UCSD-AML1 (cell line): ENCODE measurements around the gene LRP1B.
"Not testable (repeated sequence)": the region's sequence is repeated elsewhere in the genome, so short reads cannot be mapped to it uniquely, and the experiment has no call there.

ENCODE experiments used
- DNase-seq: peaks from one replicate; lab custom pipeline; 2025; ENCODE audit not compliant: unreplicated experiment; lab: John Stamatoyannopoulos, UW

LRP1B gene

DNA sequence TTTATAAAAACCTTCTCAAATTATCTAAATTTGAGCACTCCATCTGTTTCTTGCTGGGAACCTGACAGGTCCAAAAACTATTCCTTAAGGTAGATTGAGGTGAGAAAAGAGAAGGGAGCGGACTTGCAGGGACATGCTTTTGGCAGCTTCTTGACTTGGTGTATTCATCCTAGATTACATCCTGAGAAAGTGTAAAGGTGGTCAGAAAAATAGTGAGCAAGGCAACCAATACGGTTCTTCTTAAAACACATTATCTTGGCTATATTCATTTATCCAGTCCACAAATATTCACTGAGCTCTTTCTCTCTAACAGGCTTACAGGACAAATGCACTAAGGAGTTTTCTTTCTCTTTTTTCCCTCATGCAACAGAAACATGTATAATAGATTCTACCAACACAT is 230.0 kb downstream of the LRP1B start:
- DNase-seq: no peak

DNA sequence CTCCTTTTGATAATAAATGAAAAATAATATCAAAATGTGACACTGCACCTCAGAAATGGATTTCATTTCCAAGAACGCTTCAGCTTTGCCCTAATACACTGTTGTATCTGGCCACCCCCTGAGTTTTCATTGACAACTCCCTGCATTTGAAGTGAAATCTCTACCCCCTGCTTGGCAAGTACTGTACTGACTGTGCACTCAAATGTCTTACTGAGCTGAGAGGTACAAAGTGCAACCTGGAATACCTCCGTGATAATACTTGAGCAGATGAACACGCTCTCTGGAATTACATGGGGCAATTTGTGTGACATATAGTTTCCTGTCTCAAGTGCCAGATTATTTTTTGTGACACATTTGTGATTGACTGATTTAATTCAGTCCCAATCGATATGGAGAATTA is 231.1 kb downstream of the LRP1B start:
- no peak for DNase-seq

DNA sequence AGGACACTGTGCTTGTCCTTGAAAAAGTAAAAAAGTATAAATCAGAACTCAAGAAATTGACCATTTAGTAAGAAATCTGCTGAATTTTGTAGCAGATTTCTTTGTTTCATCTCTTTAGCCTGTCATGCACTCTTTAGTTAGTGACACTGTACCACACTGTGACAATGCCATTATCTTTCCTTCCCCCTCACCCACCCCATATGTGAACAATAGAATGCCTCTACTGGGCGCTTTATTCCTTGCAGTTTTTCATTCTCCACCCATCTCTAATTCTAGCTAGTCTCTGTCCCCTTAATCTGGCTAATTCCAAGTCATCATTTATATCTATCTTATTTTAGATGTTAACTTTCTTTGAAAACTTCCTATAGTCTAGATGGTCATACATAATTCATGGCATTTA is 241.0 kb downstream of the LRP1B start:
- DNase-seq: no peak

DNA sequence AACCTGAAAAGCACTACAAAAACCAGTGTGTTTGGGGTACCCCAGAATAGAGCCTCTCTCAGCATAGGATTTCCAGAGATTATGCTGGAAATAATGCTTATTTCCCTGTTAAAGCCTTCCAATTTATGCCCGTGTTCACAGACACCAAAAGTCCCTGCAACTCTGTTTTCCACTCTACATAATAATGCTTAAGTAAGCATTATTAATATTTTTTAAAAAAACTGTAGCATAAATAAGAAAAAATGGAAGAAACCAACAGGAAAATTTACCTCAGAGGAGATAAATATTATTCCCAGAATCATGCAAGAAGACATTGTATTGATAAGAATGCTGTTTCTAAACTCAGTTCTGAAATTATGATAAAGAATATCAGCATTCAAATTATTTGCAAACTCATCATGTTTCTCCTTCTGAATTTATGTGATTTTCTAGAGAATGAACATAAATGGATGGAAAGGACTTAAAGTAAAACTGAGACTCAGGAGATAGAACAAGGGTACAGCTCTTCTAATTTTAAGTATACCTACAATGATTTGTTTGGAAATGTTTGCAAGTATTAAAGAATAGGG is 241.7 kb downstream of the LRP1B start:
- no peak for DNase-seq

DNA sequence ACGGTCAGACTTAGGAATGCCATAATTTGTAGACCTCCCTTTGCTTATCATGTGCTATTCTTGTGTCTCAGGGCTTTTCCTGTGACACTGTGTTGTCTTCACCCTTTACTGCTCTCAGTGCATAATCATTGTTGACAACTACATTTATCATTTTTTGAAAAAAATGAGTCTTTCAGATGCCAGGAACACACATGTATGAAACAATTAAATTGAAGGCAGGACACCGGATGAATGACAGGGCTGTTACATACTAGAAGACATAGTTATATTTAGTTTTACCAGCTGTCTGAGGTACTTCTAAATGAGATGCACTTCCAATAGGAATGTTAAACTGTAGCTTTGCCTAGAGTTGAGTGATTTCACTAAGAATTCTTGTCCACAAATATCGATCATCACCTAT is 243.5 kb downstream of the LRP1B start:
- no peak for DNase-seq

DNA sequence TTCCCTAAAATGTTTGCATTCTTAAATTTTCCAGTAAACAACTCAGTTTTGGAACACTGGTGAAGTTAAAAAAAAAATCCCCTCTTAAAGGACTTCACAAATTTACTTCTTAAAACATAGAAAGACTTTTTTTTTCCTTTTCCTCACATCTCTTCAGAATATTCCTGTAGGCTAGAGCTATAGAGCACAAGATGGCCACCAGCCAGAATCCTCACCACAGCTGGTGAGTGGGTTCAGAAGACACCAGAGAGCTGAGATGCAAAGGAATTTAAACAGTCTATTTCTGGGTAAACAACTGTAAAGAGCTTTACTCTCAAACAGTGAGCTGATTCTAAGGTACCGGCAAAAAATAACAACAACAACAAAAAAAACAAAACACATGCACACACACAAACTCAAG is 252.8 kb downstream of the LRP1B start:
- DNase-seq: no peak

DNA sequence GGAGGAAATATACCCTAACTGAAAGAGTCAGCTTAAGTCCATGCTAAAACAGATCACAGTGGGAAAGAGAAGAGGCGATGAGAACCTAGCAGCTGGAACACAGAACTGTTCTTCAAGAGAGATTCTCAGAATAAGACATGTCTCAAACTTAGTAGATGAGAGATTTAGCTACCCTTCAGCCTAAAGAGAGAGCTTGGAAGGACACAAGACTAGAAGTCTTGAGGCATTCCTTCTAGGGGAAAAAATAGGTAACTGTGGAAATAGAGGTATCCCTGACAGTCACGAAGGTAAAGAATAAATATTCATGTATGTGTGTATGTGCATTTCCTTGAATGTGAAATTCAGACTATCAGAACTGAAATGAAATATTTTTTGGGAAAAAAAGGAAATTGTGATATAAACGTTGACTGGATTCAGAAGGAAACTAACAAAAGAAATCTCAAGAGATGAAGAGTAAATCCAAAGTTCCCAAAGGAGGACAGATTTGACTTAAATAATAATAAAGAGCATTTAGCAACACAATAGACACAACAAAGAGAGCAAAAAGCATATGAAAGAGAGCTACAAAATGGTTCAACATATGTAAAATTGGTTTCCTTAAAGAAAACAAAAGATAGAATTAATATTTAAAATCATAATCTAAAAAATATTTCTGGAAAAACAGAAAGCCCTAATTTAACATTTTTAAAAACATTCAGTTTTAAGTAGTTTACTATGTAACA is 258.7 kb downstream of the LRP1B start:
- DNase-seq: no peak

DNA sequence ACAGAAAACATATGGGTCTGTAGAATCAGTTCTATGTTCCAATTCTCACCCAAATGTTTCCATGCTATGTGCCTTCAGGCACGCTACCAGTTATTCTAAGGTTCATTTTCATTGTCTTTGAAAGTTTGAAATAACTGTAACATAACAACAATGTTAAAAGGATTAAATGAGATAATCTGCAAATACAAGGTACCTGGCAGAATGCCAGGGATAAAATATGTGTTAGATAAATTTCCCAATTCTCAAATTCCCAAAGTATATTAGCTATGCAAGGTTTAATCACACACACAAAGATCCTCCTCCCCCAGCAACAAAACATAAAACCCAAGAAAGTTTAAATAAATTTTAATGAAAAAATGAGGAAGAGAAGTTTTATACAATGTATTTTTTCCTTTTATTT is 261.2 kb downstream of the LRP1B start:
- DNase-seq: no peak

DNA sequence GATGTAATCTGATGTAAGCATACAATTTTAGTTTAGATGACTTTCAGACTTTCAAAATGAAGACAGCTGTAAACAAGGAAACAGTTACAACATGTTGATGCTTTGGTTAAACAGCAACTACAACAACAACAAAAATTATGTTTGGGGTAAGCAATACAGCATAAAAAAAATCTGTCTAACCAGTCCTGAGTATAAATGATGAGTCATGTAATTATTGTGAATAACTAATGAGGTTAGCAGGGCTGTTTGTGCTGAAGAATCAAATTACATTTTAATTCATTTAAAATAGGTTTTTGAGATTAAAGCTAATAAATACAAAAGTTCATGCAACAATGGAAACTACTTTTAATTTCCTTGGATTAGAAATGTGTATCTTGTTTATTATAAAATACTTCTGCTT is 266.9 kb downstream of the LRP1B start:
- no peak for DNase-seq

DNA sequence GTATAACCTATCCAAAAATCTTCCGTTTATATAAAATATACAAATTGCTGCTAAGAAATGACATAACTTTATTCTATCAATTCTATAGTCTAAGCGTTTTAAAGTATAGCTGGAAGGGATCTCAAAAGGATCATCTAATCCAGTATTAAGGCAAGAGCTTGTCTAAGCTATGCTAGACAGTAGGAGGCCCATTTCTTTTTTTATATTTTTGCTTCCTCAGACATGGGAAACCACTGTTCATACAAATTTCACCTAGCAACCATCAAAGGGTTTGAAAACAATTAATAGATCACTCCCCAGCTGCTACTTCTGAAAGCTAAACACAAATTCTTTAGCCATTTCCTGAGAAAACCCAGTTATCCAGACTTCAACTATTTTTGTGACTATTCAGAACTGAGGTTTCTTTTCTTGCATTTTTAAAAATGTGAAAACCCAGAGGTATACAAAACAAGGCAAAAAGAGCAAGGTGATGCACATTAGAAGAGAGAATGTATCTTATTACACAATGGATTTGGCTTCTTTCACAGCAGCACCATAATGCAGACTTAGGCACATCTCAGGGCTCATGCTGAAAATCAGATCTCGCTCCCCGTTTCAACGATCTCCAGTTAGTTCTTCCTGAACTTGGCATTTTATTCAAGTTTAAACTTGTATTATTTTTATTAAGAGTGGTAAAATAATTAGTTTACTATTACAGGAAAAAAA is 274.4 kb downstream of the LRP1B start:
- DNase-seq: no peak

DNA sequence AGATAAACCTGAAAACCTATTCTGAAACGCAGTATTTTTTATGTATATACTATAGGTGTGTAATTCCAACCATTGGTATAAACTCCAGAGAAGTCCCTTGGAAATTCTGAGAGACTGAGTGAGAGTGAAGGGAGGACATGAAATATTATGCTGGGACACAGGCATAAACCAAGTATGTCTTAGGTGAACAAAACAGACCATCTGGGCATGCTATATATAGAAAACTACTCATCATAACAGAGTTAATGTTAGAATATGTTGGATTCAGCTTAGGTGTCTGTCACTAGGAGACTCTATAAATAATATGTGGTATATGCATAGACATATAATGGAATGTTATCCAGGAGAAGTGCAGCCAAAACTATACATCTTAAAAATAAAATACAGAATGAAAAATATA is 282.6 kb downstream of the LRP1B start:
- DNase-seq: no peak

DNA sequence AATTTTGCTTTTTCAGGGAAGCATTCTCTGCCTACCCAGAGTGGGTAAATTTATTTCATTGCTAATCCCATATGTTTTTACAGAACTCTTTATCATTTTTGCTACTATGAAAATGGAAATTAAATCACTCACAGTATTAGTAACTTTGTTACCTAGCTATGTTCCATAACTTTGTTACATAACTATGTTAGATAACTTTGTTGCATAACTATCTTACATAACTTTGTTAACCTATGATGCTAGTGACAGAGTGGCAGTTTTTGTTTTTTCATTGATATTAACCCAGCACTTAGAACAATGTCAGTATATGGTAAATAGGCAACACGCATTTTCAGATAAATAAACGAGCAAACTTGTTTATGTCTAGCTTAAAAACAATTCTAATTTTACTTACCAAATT is 286.6 kb downstream of the LRP1B start:
- no peak for DNase-seq

DNA sequence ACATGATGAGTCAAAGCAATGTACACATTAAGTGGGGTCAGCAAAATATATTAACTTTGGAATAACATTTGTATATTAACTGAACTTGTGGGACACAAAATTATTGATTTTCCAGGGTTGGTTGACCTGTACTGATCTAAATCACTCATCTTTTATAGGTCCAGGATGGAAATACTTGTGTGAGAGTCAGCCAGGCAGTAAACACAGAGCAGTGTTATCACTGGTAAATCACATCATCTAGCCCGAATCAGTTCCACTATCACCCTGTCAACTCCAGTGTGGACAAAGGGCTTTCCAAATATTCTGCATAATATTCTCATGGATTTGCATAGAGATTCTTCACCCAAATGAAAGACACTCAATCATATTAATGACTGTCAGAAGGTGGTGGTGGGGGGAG is 295.7 kb downstream of the LRP1B start:
- no peak for DNase-seq

DNA sequence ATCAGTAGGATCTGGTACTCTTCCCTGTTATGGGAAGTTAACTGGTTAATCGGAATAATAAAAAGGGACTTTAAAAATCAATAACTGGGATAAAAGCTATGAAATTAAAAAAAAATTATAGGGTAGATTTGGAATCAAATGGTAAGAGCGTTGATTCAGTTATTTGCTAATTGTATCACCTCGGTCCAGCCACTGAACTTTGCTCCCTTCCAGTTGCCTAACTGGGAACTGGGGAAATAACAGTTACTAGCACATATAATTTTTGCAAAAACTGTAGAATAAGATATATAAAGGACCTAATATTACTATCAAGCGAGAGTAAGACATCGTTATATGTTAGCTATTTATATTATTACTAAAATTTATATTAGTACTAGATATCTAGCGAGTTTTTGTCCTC is 302.1 kb downstream of the LRP1B start:
- no peak for DNase-seq

DNA sequence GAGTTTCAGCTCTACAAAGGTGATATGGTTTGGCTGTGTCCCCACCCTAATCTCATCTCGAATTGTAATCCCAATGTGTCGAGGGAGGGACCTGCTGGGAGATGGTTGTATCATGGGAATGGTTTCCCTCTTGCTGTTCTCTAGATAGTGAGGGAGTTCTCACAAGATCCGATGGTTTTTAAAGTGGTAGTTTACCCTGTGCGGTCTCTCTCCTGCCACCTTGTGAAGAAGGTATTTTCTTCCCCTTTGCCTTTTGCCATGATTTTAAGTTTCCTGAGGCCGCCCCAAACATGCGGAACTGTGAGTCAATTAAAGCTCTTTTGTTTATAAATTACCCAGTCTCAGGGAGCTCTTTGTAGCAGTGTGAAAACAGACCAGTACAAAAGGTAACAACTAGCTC is 306.0 kb downstream of the LRP1B start:
- DNase-seq: no peak

DNA sequence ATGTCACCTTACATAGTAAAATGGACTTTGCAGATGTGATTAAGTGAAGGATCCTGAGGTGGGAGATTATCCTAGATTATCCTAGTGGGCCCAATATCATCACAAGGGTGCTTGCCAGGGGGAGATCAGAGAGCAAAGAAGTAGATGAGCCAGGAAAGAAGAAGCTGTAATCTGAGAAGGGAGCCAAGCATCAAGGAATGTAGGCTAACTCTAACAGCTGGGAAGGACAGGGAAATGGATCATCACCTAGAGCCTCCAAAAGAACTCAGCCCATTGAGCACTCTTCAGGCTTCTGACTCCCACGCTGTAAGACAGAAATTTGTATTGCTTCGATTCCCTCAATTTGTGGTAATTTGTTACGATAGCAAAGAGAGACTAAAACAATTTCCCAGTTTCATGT is 309.9 kb downstream of the LRP1B start:
- no peak for DNase-seq

DNA sequence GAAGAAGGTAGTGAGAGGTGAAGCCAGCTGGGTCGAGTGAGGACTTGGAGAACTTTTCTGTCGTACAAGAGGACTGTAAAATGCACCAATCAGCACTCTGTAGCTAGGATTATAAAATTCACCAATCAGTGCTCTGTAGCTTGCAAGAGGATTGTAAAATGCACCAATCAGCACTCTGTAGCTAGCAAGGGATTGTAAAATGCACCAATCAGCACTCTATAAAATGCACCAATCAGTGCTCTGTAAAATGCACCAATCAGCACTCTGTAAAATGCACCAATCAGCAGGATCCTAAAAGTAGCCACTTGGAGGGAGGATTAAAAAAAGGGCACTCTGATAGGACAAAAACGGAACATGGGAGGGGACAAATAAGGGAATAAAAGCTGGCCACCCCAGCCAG is 315.5 kb downstream of the LRP1B start:
- DNase-seq: not testable (repeated sequence)

DNA sequence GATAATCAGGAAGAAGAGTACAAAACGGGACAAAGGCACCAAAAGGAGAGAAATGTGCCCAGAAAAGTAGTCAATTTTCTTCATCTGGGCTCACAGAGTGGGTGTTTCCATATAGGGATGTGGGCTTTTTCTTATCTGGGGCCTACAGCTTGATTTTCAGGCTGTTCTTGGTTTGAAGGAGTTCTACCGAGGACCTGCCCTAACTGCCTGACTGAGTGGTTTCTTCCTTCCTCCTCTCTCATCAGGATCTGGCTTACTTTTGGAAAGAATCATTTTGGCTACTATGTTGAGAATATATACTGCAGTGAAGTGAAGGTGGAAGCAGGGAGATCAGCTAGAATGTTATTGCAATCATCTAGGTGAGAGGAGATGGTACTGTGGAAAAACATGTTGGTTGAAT is 316.7 kb downstream of the LRP1B start:
- no peak for DNase-seq

DNA sequence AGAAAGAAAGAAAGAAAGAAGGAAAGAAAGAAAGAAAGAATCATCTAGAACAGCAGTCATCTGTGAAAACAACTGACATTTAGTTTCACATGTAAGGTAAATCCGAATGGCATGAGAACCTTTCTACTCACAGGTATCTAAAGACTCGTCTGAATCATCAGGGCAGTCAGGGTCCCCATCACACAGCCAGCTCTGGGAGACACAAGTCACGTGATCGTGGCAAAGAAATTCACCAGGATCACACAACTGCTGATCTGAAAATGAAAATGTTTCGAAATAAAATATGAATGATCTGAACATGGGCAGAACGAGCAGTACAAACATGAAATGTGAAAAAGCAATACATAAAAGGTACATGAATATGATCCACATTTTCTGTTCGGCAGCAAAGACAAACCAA is 320.7 kb downstream of the LRP1B start:
- no peak for DNase-seq

DNA sequence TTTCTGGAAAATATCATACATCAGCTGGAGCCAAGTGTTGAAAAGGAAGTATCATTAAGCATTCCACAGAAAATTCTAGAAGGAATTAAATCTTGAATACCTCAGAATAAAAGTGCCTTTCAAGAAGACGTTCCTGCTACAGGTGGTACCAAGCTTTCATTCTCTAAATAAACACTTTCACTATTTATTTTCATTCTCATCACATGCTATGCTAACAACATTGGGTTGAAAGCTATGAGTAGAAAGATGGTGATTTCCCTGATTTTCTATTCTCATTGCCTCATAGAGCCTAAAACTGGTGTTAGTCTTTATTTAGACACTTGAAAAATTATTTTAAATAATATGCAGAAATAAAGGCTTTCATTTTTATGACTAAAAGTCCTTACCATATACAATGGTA is 324.7 kb downstream of the LRP1B start:
- no peak for DNase-seq

DNA sequence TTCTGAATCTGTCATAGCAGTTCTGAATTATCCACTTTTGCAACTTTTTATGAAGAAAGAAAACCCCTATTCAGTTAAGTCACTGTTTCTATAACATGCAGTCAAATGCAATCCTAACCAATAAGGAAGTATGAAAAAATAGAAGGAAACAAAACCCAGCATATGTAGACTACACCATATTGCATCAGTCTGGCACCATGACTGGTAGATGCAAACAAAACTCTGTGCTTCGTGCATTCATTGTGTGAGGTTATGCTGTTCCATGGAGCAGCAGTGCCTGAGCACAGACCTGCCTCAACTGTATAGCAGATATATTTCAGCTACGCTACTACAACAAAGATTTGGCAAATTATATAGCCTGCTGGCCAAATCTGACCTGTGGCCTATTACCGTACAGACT is 325.5 kb downstream of the LRP1B start:
- no peak for DNase-seq

DNA sequence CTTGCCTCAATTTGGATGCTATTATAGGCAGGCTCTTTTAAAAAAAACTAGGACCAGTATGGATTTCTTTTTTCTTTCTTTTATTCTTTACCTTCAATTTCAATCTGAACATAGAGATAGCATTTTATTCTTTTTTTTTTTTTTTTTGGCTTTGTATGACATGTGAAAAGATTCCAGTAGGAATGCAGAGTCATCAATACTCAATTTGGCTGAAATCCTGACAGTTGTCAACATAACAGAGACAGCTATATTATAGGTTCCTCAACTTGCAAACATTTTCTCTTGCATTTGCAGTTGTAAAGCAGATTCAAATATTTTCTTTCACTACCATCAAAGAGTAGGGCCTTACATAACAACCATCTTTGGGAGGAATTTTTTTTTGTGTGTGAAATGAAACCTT is 334.4 kb downstream of the LRP1B start:
- DNase-seq: no peak

DNA sequence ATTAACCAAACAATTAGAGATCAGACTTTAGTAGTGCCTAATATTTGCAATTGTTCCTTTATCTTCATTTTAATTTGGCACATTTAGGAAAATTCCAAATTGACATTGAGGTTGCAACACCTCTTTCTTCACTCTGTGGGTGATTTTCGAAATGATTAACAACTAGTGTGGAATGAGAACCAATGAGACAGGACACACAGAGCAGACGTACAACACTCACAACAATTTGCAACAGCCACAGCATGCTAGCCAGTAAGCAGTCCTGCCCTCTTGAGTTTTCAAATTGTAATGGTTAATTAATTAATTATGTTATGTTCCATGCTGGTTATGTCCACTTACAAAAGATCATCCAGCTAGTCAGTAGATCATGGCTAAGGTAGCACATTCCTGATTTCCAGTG is 339.3 kb downstream of the LRP1B start:
- no peak for DNase-seq
